Gastrocnemius medialis (tissue), 4 donors: Measurements from ENCODE around the gene ARID5B. TPM values are rescaled to one million over a fixed set of nuclear protein-coding genes. Genes with fewer than 3 reads are reported as not detected.

ENCODE experiments used
- ATAC-seq, 2 donors: fragments of 150-250 bp; one replicate each; pipeline ENCODE4 v1.9.1; 2016
- DNase-seq, 2 donors: peaks; one replicate each; pipeline ENCODE4 v3.0.0-alpha.2; 2019
- H3K27ac ChIP-seq, 4 donors: fragments of 200-600 bp; sonication (generic); 1 replicate in 1 of 4; 2 replicates in 3 of 4; pipeline ENCODE4 v1.5.1; 2016 to 2018; ENCODE audit warnings: mild to moderate bottlenecking in 2 of 4, moderate library complexity in 1 of 4
- H3K27me3 ChIP-seq, 3 donors: fragments of 200-600 bp; sonication (generic) in 2 of 3; 1 replicate in 1 of 3; 2 replicates in 2 of 3; pipeline versions ENCODE4 v1.5.1 to v1.6.0; 2016 to 2019; ENCODE audit warnings: mild to moderate bottlenecking in 1 of 3, moderate library complexity in 1 of 3
- H3K36me3 ChIP-seq, 2 donors: fragments of 200-600 bp; sonication (generic) in 1 of 2; one replicate each; pipeline ENCODE4 v1.5.1; 2017 to 2018
- H3K4me1 ChIP-seq, 2 donors: fragments of 200-600 bp; sonication (generic) in 1 of 2; one replicate each; pipeline ENCODE4 v1.5.1; 2016 to 2017; ENCODE audit warnings: mild to moderate bottlenecking in 2 of 2
- H3K4me3 ChIP-seq, 4 donors: fragments of 200-600 bp; sonication (generic) in 3 of 4; 1 replicate in 1 of 4; 2 replicates in 3 of 4; pipeline ENCODE4 v1.5.1; 2016 to 2019; ENCODE audit warnings: mild to moderate bottlenecking in 2 of 4
- H3K9me3 ChIP-seq, 3 donors: fragments of 200-600 bp; sonication (generic) in 2 of 3; 1 replicate in 1 of 3; 2 replicates in 2 of 3; pipeline ENCODE4 v1.5.1; 2016 to 2019
- POLR2A ChIP-seq, 2 donors: fragments of 450-650 bp; IDR thresholded peaks; one replicate each; pipeline ENCODE4 v1.6.1; 2017; ENCODE audit warnings: antibody characterized with exemption in 2 of 2, mild to moderate bottlenecking in 2 of 2, moderate library complexity in 2 of 2
- in situ Hi-C, 4 donors: fragments of 200-750 bp; cut with MboI; loops; one replicate each; pipeline versions ENCODE4 v1.15.0 to v1.8.0; 2017; ENCODE audit warnings: low sequenced_read_pairs in 4 of 4
- intact Hi-C: fragments of 100-400 bp; cut with DNase I; formaldehyde crosslinking; loops from one replicate; pipeline ENCODE4 v1.15.1; 2023; ENCODE audit warnings: low total_unique reads
- total RNA-seq, 4 donors: library from RNA; depleted of rRNA; stranded (reverse); fragments of >200 nt; gene quantifications; one replicate each; pipeline versions ENCODE4 v1.1.0 to v1.2.3, GENCODE V29; 2016
- TF ChIP-seq, protein P1 (sequence below), 5 experiments: fragments of 450-650 bp in 3 of 5; fragments of 200-600 bp in 2 of 5; sonication (generic) in 2 of 5; IDR thresholded peaks in 4 of 5; conservative IDR thresholded peaks in 1 of 5; 1 replicate in 4 of 5; 2 replicates in 1 of 5; pipeline ENCODE4 v1.5.1; 2016 to 2019; ENCODE audit warnings: antibody characterized with exemption in 5 of 5, mild to moderate bottlenecking in 3 of 5, moderate library complexity in 3 of 5

The ARID5B gene
- total RNA-seq, 4 donors from 2014 or later, result 156 to 512 (median 263) TPM

DNA sequence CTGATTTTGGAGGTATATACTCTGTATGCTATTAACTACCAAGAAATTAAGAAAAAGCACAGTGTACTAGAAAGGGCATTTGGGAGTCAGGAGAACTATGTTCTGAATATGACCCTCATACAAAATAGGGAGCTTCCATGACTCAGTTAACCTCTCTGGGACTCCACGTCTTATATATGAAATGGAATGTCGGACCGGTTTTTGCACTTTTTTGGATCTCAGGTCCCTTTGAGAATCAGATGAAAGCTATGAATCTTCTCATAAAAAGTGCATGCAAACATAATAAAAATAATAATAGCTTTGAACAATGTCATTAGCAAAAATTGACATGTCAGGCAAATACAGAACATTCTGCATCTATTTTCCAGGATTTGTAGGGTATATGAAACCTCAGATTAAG lies 113.0 kb downstream of the ARID5B start:
- intact Hi-C loops (no loop called here), in situ Hi-C loops (no loop called here)
- H3K27me3 ChIP-seq, result no peaks in the 10 kb centered on the region
- ATAC-seq (no peak), DNase-seq (no peak)
- no peak overlapping the region for H3K4me3 ChIP-seq
- H3K9me3 ChIP-seq, result no peaks in the 10 kb centered on the region
- H3K36me3 ChIP-seq, result no peaks in the 10 kb centered on the region
- H3K4me1 ChIP-seq, result peaks cover 32 to 33% of the 10 kb centered on the region in 2 donors
- no peak overlapping the region for H3K27ac ChIP-seq
- TF ChIP-seq POLR2A (IDR thresholded peaks at IDR 0.05), result no peak
- TF ChIP-seq, protein P1, sequence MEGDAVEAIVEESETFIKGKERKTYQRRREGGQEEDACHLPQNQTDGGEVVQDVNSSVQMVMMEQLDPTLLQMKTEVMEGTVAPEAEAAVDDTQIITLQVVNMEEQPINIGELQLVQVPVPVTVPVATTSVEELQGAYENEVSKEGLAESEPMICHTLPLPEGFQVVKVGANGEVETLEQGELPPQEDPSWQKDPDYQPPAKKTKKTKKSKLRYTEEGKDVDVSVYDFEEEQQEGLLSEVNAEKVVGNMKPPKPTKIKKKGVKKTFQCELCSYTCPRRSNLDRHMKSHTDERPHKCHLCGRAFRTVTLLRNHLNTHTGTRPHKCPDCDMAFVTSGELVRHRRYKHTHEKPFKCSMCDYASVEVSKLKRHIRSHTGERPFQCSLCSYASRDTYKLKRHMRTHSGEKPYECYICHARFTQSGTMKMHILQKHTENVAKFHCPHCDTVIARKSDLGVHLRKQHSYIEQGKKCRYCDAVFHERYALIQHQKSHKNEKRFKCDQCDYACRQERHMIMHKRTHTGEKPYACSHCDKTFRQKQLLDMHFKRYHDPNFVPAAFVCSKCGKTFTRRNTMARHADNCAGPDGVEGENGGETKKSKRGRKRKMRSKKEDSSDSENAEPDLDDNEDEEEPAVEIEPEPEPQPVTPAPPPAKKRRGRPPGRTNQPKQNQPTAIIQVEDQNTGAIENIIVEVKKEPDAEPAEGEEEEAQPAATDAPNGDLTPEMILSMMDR (IDR thresholded peaks at IDR 0.05 in 4 of 5, conservative IDR thresholded peaks at IDR 0.05 in 1 of 5), result no peak

- ATAC-seq (no peak), DNase-seq (no peak)
- in situ Hi-C loops (no loop called here), intact Hi-C loops (no loop called here)
- Histone ChIP-seq H3K27me3 (no peaks in the 10 kb centered on the region), H3K27ac (no peak overlapping the region), H3K4me1 (peaks cover 32 to 47% of the 10 kb centered on the region in 2 donors), H3K9me3 (no peaks in the 10 kb centered on the region), H3K36me3 (no peaks in the 10 kb centered on the region), H3K4me3 (no peak overlapping the region)
- TF ChIP-seq, protein P1 (IDR thresholded peaks at IDR 0.05 in 4 of 5, conservative IDR thresholded peaks at IDR 0.05 in 1 of 5), result no peak
- TF ChIP-seq POLR2A (IDR thresholded peaks at IDR 0.05), result no peak
Observed at GRCh38 chr10:62015994-62016393, 114.5 kb downstream of the ARID5B start.

- intact Hi-C loops (no loop called here), in situ Hi-C loops (no loop called here)
- ATAC-seq (no peak), DNase-seq (no peak)
- H3K4me1 ChIP-seq, result peaks cover 32 to 51% of the 10 kb centered on the region in 2 donors
- H3K27me3 ChIP-seq, result no peaks in the 10 kb centered on the region
- peak overlapping the region in 3 of 4 donors; percentile 26 to 53 (median 27) for H3K27ac ChIP-seq
- no peaks in the 10 kb centered on the region for H3K36me3 ChIP-seq
- TF ChIP-seq, protein P1 (IDR thresholded peaks at IDR 0.05 in 4 of 5, conservative IDR thresholded peaks at IDR 0.05 in 1 of 5), result no peak
- no peak for TF ChIP-seq POLR2A (IDR thresholded peaks at IDR 0.05)
- H3K4me3 ChIP-seq, result no peak overlapping the region
- no peaks in the 10 kb centered on the region for H3K9me3 ChIP-seq
Observed at GRCh38 chr10:62016623-62017490, 115.4 kb downstream of the ARID5B start.

DNA sequence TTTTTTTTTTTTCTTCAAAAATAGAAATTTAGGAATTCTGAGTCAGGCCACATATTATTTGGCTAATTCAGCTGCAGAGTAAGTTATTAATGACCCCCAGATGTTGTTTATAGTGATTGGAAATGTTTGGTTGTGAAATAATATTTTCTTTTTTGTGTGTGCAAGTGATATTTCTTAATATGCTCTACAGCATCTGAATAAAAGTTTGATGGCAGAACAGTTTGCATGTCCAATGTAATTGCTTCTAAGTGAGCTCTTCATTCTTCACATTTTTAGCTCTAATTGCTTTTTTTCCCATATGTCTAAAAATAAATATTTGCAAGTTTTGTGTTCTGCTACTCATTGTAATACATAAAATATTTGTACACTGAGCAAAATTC lies 116.0 kb downstream of the ARID5B start:
- no peaks in the 10 kb centered on the region for H3K36me3 ChIP-seq
- intact Hi-C loops (no loop called here), in situ Hi-C loops (no loop called here)
- ATAC-seq, result peak in 1 of 2 donors; percentile 21
- H3K4me3 ChIP-seq, result no peak overlapping the region
- DNase-seq, result no peak
- H3K4me1 ChIP-seq, result peaks cover 32 to 51% of the 10 kb centered on the region in 2 donors
- no peaks in the 10 kb centered on the region for H3K27me3 ChIP-seq
- H3K27ac ChIP-seq, result peak overlapping the region in 3 of 4 donors; percentile 26 to 56 (median 46)
- TF ChIP-seq, protein P1 (IDR thresholded peaks at IDR 0.05 in 4 of 5, conservative IDR thresholded peaks at IDR 0.05 in 1 of 5), result no peak
- no peak for TF ChIP-seq POLR2A (IDR thresholded peaks at IDR 0.05)
- H3K9me3 ChIP-seq, result no peaks in the 10 kb centered on the region
